Mucosa of gallbladder (tissue), 1 donor: ENCODE results near the gene GOLT1A. TPM values are rescaled to one million over a fixed set of nuclear protein-coding genes. Genes with fewer than 3 reads are reported as not detected.

ENCODE experiments used
- DNase-seq: peaks from one replicate; pipeline ENCODE4 v3.0.0-alpha.2; 2020; ENCODE audit warnings: low spot score
- total RNA-seq: library from RNA; stranded (reverse); gene quantifications from one replicate; pipeline ENCODE4 v1.2.1, GENCODE V29; 2021
- donor health status: DM: no; HTN: no; CAD: no.

GOLT1A gene
- total RNA-seq, 1 donor from 2014 or later = 10.8 TPM

DNA sequence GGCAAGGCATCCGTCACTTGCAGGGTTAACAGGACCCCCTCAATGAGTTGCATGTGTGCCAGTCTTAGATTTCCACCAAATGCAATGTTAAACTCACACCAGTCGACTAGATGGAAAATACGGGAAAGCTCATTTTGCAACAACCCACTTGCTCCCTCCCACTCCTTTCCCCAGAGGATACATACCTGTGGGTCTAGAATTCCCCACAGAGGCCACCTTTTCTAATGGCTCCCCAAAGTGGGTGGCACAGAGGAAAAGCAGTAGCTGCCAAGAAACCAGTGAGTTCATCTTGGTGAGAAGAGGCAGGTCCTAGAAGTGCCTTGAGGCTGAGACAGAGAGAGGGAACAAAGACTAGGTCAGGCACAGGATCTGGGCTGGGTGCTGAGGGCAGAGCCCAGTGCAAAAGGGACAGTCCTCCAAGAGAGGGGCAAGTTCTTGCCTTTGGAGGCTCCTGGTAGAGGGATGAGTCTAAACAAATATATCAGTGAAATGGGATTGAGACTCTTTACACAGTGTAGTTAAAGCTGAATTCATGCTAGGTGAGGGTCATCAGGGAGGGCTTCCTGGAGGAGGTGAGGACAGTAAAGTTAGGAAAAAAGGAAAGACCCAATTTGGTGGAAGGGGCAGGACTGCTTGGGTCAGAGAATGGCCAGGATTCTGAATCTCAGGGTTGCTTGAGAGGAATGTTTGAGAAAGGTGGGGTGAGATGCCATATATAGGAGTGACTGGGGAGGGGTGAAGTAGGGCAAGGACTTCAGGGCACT lies 21.0 kb downstream of the GOLT1A start:
- no peak for DNase-seq

DNA sequence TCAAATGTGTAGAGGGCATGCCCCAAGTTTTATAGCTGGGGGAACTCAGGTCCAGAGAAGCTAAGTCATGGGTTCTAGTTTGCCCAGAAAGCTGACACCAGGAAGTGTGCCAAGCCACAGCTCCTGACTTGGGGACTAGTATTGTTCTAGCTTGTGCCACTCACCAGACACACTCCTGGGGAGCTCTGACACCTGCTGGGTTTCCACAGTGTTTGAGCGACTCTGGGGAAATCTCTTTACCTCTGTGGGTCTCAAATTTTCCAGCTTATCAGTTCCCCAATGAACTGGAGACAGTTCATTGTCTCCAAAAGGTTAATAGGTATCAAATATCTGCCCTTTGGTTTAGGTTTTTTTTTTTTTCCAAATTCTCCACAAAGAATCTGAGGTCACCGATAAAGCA lies 21.7 kb downstream of the GOLT1A start:
- no peak for DNase-seq

DNA sequence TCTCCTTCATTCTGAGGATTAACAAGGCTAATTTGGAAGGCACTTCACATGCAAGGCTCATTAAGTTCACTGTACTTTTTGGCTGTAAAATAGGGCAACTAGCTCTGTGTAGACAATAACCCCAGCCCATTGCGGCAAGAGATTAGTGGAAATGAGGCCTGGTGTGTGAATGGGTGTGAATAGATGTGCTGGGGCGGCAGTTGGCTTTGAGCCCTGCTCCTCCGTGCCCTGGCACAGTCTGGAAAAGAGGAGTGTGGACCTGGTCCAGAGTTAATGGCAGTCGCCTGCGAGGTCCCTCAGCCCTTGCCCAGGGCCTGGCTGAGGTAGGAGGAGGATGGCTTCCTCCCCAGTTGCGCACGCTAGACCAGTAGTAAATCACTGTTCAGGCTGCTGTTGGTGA lies 22.3 kb downstream of the GOLT1A start:
- DNase-seq = no peak

DNA sequence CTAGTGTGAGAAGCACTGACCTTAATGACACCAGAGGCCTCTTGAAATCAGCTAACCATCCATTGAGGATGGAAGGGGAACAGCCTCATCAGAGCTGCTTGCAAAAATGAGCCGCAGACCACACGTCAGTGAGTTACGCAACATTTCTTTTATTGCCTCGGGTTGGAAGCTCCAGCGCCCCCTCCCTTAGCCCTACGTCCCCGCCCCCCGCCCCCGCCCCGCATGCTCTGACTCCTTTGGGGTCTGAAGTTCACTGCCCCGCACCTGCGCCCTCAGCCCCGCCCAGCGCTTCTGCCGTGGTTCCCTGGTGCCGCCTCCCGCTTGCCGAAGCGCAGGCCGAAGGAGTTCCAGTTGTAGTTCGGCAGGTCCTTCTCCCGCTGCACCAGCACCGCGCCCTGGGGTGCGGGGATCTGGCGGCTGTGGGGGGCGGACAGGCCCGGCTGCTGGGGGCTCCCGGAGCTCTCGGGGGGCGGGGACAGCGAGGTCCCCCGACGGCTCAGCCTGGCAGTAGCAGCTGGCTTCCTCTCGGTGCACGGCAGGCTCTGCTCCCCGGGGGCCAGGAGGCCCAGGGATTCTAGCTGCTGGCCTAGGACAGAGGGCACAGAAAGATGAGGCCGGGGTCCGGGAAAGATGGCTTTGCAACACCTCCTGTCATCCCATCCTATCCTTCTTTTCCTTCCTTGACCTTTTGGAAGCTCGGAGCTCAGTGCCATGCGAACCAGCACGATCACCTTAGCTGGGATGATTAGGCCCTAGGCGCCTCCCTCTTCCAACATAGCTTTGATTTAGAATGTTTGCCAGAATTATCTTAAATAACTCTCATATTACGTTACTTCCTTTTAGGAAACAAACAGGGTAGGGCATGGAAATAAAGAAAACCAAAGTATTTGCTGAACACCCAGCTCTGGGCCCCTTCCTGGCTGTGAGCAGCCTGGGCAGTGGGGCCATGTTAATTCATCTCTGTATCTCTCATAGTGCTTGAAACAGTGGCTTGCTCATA lies 23.3 kb downstream of the GOLT1A start:
- peak; percentile 27 for DNase-seq

DNA sequence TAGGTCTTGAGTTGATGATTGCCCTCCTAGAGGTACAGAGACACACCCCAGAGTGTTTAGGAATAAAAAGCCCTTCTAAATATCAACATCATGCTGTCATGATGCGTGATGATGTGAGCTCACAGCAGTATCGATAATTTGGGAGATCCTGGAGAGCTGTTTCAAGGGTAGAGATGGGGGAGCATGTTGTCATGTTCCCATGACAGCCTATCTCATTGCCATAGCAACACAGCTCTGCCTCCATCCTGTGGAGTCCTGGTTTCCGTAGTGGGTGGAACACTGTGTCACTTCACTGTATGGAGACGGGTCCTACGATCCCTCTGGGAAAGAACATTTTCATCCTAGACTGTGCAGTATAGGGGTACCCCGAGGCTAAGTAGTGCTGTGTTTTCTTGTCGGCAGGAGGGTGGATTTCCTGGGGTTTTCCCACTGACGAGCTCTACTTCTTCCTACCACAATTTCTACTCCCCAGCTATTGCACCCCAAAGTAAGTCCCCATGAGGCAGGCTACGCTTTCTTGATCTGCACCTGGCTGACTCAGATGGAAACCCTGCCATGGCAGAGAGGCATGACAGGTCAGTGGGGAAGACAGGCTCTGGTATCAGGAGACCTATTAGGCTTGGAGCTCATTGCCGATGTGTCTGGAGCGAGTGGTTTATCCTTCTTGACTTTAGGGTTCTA lies 24.7 kb downstream of the GOLT1A start:
- no peak for DNase-seq

DNA sequence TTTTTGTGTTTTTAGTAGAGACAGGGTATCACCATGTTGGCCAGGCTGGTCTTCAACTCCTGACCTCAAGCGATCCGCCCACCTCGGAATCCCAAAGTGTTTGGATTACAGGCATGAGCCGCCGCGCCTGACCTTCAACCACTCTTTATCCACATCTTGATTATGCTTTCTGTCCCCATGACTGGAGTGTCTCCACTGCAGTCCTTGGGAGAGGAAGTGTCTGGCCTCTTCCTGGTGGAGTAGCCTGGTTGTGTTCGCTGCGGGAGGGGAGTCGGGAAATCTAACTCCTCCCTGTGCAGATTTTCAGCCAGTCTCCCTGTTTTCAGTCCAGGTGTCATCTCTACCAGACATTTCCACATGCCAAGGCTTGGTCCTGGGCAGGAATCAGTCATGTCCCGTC lies 27.2 kb downstream of the GOLT1A start:
- DNase-seq = no peak

DNA sequence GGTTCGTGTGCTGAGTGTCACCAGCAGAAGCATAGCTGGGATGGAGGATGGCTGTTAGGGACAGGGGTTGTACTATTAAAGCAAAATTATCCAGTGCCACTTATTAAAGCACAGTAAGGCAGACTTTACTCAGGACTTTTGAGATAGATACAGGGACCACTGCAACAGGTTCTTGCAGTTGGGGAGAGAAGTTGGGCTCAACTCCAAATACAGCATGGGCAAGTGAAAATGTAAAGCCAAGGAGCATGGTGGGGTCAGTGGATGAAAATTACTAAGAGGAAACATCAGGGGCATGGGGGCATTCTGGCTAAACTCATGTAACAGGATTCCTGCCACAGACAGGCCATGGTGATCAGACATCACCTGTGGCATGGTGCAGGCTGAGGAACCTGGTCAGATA lies 32.7 kb downstream of the GOLT1A start:
- no peak for DNase-seq

DNA sequence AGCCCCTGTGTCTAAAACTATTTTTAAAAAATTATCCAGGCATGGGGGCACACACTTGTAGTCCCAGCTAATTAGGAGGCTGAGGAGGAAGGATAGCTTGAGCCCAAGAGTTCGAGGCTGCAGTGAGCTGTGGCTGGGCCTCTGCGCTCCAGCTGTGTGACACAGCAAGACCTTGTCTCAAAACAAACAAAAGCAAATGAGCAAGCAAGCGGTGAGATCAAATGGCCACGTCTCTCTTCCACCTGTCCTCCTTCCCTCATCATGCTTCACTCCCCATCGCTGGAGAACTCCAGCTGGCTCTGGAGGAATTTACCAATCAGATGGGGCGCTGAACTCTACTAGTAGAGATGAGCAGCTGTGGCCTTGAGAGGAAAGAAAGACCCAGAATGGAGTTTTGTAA lies 33.7 kb downstream of the GOLT1A start:
- no peak for DNase-seq

DNA sequence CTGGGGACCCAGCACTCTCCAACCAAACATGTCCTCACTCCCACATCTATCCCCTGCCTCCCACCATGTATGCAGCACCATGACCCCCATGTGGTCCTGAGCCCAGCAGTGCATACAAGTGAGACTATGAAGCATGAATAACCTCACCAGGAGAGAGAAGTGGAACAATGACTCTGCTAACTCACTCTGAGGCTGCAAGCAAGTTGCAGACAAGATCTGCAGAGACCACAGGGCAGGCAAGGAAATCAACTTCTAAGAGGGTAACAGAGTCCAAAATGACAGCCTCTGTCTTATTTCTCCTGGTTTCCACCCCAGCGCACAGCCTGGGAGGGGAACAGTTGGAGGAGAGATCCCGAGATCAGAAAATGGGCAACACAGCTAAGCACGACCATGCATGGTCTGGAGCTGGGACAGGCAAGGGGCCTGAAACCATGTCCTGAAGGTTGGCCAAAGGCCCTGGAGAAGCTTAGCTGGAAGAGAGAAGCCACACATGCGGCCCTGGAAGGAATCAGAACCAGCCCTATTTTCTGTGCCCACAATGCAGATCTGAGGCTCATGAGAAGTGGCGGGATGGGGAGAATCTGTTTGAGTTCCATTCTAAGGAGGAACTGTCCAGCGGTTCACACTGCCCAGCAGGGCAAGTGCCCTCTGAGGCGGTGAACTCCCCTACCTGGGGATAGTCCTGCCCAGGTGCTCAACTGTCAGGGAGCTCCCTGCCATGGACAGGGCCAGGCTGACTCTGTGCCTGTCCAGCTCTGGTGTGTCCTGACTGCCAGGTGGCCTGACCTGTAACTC lies 35.1 kb downstream of the GOLT1A start:
- no peak for DNase-seq

DNA sequence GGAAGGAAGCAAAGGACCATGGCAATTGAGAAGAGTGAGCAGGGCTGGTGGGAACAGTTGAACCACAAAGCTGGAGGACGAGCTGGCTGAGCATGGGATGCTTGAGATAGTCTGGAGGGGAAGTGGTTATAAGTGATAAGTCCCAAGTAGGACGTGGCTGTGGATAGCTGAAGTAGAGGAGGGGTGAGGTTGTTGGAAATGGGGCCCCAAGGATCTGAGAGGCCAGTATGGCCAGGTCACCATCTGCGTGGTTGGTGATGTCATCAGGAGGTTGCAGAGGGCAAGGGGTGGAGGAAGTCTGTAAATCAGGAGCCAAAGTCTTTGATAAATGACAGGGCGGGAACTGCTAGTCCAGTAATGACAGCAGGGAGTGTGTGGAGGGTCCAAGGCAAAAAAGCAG lies 36.7 kb downstream of the GOLT1A start:
- DNase-seq = no peak

DNA sequence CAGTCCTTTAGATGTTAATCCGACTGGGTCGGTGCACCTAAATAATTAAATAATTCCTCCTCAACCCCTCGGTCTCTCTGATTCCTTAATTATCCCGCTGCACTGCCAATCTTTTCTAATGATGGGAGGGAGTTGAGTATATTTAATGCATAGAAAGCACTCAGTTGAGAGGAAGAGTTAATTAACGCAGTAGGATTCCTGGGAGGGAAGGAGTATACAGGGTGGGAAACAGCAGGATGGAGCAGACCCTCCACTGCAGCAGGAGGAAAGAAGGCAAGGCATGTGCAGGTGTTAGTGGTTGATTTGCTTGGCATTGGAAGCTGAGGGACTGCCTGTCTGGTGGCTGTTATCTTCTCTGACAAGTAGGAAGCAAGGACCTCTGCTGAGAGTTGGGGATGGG lies 37.7 kb downstream of the GOLT1A start:
- no peak for DNase-seq

DNA sequence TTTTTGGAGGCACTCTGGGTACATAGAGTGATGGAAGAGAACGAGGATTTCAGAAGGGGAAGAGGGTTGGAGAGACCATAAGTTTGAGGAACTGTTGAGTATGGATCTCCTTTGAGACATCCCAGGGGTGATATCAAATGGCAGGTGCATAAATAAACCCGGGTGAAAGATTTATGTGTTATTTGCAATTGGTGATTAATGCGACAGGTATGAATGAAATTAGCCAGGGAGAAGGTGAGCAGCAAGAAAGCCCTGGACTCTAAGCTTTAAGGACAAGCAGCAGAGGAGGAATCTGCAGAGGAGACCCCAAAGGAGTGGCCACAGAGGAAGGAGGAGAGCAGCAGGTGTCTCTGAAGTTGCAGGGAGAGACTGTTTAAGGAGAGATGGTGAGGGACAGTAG lies 38.8 kb downstream of the GOLT1A start:
- no peak for DNase-seq

DNA sequence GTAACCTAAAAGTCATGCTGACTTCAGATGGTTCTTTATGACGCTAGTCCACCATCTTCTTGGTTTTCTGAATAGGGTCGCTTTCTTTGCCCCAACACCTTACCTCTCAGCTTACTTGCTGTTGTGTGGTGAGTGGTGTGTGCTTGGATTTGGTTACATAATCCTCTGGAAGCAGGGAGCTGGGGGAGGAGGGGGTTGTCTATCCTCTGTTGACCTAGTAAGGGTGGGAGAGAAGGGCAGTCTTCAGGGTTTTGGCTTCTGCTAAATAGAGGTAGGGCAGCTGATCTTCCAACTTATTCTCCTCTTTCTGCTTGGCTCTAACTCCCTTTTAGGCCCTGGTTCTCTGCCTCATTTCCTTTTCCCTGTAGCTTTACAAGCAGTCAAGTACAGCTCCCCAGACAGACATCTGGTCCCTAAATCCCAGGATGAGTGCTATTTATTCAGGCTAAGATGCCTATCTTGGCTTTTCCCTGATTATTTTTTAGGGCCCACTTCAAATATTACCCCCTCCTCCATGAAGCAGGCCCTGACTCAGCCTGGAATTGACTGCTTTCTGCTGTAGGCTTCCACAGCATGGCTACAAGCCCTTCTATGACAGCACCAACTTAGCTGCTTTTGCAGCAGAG lies 41.3 kb downstream of the GOLT1A start:
- DNase-seq = no peak

DNA sequence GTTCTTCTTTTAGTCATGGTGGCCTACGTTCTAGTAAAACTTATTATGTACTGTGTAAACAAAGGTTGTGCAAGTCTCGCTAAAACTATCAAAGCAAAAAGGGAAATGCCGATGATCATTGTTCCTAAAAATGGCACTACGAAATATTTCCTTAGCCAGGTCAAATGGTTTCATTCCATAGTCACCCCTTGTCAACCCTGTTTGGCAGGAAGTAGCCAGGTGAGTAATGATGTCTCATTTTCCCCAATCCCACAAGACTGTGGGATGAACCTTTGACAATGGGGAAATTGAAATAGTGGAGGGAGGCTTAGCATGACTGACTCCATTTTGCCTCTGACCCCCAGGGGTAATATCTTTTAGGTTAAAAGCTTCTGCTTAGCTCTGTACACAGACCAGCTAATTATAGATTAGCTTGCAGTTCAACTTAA lies 42.0 kb downstream of the GOLT1A start:
- DNase-seq = no peak

DNA sequence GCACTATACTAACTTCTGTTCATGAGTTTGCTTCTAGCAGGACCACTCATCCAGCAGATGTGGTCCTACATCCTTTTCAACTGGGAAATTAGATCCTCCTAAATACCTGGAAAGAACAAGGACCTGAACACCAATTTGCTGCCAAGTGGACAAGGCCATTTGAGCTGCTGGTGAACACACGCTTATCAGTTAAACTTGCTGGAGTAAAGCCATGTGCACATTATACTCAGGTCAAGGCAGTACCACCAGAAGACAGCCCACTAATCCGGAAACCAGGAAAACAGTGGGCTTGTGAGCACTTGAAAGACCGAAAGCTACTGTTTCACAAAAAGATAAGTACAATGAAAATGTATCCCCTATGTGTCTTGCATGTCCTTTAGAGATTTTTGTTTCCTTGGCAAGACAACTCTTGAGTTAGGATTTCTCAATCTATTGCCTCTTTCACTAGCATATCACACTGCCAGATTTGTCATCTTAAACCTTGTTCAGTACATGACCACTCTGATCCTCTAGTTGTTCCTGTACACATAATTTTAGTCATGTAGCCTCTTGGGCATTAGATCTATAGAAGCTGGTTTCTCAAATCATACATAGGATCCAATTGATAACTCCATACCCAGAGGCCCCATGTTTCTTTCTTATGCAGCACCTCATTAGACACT lies 43.2 kb downstream of the GOLT1A start:
- no peak for DNase-seq

DNA sequence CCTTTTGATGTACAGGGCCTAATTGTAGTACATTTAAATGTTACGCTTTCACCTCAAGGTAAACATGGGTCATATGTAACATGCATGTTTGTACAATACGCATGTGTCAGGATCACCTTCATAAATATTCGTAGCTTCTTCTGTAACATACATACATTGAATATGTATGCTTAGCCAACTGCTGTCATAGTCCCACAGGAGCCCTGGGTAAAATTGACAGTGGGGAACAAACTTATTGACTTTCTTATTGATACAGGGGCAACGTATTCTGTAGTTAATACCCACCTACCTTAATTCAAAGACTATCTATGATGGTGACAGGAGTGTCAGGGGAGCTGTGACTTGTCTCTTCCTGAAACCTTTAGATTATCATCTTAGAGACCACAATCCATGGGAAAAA lies 43.9 kb downstream of the GOLT1A start:
- no peak for DNase-seq

DNA sequence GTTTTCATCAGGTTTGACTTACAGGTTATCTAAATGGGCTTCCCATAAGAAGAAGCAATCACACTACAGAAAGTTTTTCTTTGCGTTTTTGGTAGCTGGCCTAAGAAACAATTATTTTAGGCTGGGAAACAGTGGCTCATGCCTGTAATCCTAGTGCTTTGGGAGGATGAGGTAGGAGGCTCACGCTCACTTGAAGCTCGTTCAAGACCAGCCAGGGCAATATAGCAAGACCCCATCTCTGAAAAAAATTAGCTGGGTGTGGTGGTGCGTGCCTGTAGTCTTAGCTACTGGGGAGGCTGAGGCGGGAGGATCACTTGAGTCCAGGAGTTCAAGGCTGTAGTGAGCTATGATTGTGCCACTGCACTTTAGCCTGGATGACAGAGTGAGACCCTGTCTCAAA lies 46.1 kb downstream of the GOLT1A start:
- DNase-seq = no peak

DNA sequence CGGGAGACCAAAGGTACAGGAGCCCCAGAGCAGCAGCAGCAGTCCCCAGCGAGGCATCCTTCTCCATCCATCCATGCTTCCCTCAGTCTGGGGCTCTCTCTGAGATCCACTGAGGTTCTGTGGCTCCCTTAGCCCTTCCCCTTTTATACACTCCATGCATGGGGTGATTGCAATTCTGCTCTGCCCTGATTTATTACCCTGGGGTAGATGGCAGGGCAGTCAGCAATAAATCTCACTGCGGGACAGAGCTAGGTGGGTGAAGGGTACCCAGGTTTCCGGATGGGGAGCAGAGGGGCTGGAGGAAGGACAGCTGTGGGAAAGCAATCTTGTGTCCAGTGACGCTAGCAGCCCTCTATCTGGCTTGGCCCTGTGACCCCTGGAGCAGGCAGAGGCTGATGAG lies 47.6 kb downstream of the GOLT1A start, which contains the start of gene REN:
Gene REN (minus strand): TSS at position 119 of the 400 bp plus-strand sequence. CDS start 44 bp downstream, at position 75.
- DNase-seq = no peak

DNA sequence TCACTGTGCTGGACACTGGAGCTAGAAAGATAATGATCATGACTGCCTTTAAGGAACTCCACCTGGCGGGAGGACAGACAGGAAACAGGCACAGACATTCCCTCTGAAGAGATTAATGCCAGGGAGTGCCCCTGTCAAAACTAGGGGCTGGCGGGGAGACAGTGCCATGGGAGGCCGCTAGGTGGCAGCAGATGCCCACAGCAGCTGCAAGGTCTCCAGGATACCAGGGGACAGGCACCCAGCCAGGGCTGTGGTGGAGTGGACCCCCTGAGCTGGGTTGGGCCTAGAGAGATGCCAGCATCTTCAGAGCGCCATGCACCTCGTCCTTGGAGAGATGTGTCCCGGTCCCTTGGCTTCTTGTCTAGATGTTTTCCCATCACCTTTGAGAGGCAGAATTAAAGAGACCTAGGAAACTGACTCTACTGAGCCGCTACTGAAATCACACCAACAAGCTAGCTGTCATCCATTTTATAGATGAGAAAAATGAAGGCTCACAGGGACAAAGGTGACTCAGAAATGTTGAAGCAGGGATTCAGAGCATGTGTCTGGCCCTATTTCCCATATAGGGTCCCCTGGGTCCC lies 51.2 kb downstream of the GOLT1A start:
- DNase-seq = peak; percentile 83
